ENCODE measurements around the gene MT1M. TPM values are rescaled to one million over a fixed set of nuclear protein-coding genes. Genes with fewer than 3 reads are reported as not detected.

Gene MT1M
- total and polyA plus RNA-seq, 10 of the 15 experiments (the other 5 are each of a cell fraction or from before 2014, with no cell fraction given), result not detected

DNA sequence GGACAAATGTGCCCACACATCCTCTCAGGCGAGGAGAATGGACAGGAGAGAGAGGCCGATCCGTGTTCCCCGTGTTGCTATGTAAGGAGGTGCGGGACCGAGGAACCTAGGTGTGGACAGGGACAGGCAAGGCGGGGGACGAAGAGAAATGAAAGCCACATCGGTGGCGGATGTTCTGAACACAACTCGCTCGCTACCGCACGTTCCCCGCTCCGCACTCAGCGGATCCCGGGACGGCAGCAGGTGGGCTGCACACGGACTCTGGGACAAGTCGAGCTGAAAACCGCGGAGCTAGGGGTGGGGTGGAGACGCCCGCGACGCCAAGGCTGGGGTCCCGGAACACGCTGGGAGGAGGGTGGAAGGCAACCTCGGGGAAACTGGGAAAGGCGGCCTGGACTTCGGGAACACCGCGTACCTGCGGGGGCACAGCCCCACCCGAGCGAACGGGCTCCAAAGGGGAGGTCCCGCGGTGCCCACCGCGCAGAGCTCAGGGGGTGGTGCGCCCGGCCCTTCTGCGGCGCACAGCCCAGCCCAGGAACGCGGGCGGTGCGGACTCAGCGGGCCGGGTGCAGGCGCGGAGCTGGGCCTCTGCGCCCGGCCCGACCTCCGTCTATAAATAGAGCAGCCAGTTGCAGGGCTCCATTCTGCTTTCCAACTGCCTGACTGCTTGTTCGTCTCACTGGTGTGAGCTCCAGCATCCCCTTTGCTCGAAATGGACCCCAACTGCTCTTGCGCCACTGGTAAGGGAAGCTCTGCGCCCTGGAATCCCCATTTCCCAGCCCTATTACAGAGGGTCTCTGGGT, 7.1 kb upstream of the MT1M start, which contains the start of gene MT1E (continued):
- TF ChIP-seq ZNF687 (IDR thresholded peaks at IDR 0.05) (0 out of 2 replicates have a peak, but pooled peaks have one; percentile 21), MEF2A (IDR thresholded peaks at IDR 0.05; ENCODE audit: insufficient read depth, low read depth, low read length) (0 out of 2 replicates have a peak, but pooled peaks have one; percentile 8), GATAD2B (conservative IDR thresholded peaks at IDR 0.05; ENCODE audit: low read depth) (0 out of 2 replicates have a peak, but pooled peaks have one; percentile 56), NR2F1 (conservative IDR thresholded peaks at IDR 0.05) (no peak), RELA (IDR thresholded peaks at IDR 0.05; ENCODE audit: borderline replicate concordance, partially characterized antibody) (no peak), NFYB (IDR thresholded peaks at IDR 0.05; ENCODE audit: insufficient read depth, low read depth, low read length) (no peak), BMI1 (IDR thresholded peaks at IDR 0.05; ENCODE audit: borderline replicate concordance) (no peak), TCF3 (IDR thresholded peaks at IDR 0.05; ENCODE audit: borderline replicate concordance, insufficient read depth, low read depth, low read length) (no peak), EP300 (IDR thresholded peaks at IDR 0.05; ENCODE audit: borderline replicate concordance in 1 of 2, control insufficient read depth in 1 of 2, low read depth in 2 of 2, low read length in 2 of 2) (no peak), IKZF1 (conservative IDR thresholded peaks at IDR 0.05) (peak; percentile 58; the same call in 1 of the 2 replicates), KAT2A (conservative IDR thresholded peaks at IDR 0.05; ENCODE audit: control insufficient read depth, low read depth, low read length) (no peak), E2F8 (IDR thresholded peaks at IDR 0.05; ENCODE audit: low read depth, partially characterized antibody) (no peak), CHD2 (IDR thresholded peaks at IDR 0.05; ENCODE audit: borderline replicate concordance, low read depth, low read length) (no peak), SMARCA5 (IDR thresholded peaks at IDR 0.05) (peak; percentile 86), PAX8 (IDR thresholded peaks at IDR 0.05) (no peak), SREBF2 (IDR thresholded peaks at IDR 0.05; ENCODE audit: low read length) (no peak), DPF2 (IDR thresholded peaks at IDR 0.05) (no peak), NBN (IDR thresholded peaks at IDR 0.05) (no peak)
- TF ChIP-seq, protein P1, sequence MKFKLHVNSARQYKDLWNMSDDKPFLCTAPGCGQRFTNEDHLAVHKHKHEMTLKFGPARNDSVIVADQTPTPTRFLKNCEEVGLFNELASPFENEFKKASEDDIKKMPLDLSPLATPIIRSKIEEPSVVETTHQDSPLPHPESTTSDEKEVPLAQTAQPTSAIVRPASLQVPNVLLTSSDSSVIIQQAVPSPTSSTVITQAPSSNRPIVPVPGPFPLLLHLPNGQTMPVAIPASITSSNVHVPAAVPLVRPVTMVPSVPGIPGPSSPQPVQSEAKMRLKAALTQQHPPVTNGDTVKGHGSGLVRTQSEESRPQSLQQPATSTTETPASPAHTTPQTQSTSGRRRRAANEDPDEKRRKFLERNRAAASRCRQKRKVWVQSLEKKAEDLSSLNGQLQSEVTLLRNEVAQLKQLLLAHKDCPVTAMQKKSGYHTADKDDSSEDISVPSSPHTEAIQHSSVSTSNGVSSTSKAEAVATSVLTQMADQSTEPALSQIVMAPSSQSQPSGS (IDR thresholded peaks at IDR 0.05; ENCODE audit: low read length), result no peak
- TF ChIP-seq, protein P2, sequence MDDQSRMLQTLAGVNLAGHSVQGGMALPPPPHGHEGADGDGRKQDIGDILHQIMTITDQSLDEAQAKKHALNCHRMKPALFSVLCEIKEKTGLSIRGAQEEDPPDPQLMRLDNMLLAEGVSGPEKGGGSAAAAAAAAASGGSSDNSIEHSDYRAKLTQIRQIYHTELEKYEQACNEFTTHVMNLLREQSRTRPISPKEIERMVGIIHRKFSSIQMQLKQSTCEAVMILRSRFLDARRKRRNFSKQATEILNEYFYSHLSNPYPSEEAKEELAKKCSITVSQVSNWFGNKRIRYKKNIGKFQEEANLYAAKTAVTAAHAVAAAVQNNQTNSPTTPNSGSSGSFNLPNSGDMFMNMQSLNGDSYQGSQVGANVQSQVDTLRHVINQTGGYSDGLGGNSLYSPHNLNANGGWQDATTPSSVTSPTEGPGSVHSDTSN (IDR thresholded peaks at IDR 0.05; ENCODE audit: insufficient replicate concordance, low read depth, low read length), result no peak
